GM12864 (cell line): ENCODE measurements around the gene KCNQ1OT1.

ENCODE experiments used
- DNase-seq: peaks from one replicate; pipeline ENCODE4 v3.0.0-alpha.2; 2011; ENCODE audit warnings: low read depth
- H3K4me3 ChIP-seq: 2 replicates; pipeline ENCODE4 v1.5.1; 2011; ENCODE audit warnings: mild to moderate bottlenecking, low read depth, low read length, control low read depth
- CTCF ChIP-seq: IDR thresholded peaks from 2 replicates; pipeline ENCODE4 v1.5.1; 2011; ENCODE audit warnings: low read depth, mild to moderate bottlenecking, moderate library complexity, low read length, control low read depth, inconsistent platforms; ENCODE audit errors: missing control alignments

KCNQ1OT1 gene

GRCh38 chr11:2584434-2584811, 115.4 kb downstream of the KCNQ1OT1 start:
- TF ChIP-seq CTCF = no peak
- no peak for DNase-seq

GRCh38 chr11:2583605-2583958, 116.2 kb downstream of the KCNQ1OT1 start:
- H3K4me3 ChIP-seq = no peak overlapping the region
- no peak for TF ChIP-seq CTCF
- DNase-seq = no peak

More at GRCh38 chr11:2584434-2584811, 115.4 kb downstream of the KCNQ1OT1 start:
- H3K4me3 ChIP-seq = no peak overlapping the region

- H3K4me3 ChIP-seq = no peak overlapping the region
- DNase-seq = no peak
- TF ChIP-seq CTCF = no peak
These were observed 116.7 kb downstream of the KCNQ1OT1 start for GRCh38 chr11:2582946-2583604.

- TF ChIP-seq CTCF = no peak
- no peak overlapping the region for H3K4me3 ChIP-seq
- DNase-seq = no peak
These were observed 117.3 kb downstream of the KCNQ1OT1 start for GRCh38 chr11:2582351-2582945.

- no peak overlapping the region for H3K4me3 ChIP-seq
- DNase-seq = no peak
- no peak for TF ChIP-seq CTCF
These were observed 117.9 kb downstream of the KCNQ1OT1 start for GRCh38 chr11:2581931-2582350.

- no peak for DNase-seq
- no peak for TF ChIP-seq CTCF
- H3K4me3 ChIP-seq = no peak overlapping the region
These were observed 118.5 kb downstream of the KCNQ1OT1 start for GRCh38 chr11:2581151-2581930.

- no peak overlapping the region for H3K4me3 ChIP-seq
- no peak for DNase-seq
- no peak for TF ChIP-seq CTCF
These were observed 119.2 kb downstream of the KCNQ1OT1 start for GRCh38 chr11:2580571-2581001.
